OCI-M2 (cell line): ENCODE results near the gene PCSK2.

Experiments
- DNase-seq: peaks from one replicate; lab custom pipeline; 2025; ENCODE audit not compliant: unreplicated experiment; lab: John Stamatoyannopoulos, UW

The PCSK2 gene

DNA sequence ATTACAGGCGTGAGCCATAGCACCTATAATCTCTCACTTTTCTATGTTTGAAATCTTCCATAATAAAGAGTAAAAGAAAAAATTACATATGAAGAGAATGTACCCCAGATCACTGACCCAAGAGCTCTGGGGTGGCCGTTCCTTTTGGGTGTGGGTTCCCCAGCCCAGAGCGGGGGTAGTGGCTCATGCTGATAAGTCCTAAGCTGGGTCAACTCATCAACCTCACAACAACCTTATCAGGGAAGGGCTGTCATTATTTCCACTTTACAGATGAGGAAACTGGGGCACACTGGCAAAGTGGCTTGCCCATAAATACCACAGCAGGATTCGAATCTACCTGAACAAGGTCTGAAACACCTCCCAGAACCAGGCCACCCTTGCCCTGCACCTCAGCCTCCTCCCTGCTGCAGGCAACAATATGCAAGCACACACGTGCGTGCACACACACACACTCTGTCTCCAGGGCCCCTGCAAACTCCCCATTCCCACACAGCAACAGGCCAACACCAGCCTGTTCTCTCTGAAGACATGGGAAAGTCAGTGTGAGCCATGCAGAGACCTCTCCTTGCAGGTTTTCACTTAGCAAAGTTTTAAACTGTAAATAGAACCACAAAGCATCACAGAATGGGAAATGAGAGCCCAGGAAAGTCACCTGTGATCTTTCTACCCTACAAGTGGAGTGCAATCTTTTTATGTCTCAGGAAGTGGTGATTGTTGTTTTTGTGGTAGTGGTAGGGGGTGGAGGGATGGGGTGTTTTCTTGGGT, 276.6 kb downstream of the PCSK2 start:
- DNase-seq: no peak

DNA sequence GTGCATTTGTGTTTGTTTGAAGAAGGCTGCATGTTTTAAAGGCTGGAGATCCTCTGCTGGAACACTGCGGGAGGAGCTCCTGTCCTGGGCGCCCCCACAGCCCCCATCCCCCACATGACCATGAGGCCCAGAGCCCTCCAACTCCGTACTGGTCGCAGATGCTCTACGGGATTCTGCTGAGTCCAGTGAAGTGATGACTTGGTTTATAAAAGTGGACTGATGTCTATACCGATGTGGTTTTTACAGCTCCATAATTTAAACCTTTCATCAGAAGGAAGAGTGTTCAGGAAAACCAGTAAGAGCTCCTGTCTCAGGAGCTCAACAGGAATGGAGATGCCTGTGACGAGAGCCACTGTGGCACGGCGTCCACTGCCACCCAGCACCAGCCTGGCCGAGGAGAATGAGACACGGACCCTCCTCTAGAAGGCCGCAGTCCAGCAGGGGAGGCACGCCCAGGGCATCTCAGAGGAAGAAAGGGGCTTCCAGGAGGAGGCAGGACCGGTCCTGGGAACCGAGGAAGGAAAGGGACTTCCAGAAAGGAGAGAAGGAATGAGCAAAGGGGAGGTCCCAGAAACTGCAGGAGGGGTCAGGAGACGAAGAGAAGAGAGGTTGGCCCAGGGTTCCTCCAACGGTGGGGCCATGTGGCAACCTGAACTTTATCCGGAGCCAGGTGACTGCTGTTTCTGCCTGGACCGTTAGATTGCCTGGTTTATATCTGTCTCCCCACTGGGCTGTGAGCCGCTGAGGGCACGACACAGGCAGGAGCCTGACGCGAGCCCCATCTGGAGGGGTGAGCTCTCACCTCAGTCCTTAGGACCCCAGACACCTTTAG, 277.4 kb downstream of the PCSK2 start:
- peak; percentile 44 for DNase-seq

DNA sequence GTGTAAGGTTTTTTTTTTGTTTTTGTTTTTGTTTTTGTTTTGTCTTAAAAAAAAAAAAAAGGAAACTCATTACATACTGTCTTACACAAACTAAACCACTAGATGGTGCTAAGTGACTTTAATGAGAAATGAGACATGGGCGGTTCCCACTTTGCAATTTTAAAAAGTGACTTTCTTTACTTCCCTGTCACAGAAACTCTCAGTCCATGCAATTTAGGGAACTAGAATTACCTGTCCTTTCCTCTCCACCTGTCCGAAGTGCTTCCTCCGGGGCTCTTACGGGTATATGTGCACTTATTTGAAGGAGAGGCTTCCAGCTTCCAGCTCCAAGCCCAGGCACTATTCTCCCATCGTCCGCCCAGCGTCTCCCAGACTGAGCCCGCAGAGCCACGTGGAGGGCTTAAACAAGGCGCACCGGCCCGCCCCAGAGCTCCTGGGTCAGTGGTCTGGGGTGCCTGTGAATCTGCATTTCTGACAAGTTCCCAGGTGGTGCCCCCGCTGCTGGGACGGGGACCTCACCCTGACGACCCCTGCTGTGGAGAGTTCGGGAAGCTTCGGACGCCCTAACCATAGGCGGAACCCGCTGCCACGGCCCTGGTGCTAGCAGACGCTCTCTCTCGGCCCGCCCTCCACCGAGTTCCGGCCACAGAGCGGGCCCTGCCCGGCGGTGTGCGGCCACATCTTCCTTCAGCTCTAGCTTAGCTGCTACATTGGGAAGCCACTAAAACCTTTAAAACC, 278.2 kb downstream of the PCSK2 start:
- peak; percentile 62 for DNase-seq

- DNase-seq: no peak
Observed at GRCh38 chr20:17505636-17506517, 279.0 kb downstream of the PCSK2 start.

GRCh38 chr20:17507032-17507431, 280.2 kb downstream of the PCSK2 start:
- peak; percentile 30 for DNase-seq

DNA sequence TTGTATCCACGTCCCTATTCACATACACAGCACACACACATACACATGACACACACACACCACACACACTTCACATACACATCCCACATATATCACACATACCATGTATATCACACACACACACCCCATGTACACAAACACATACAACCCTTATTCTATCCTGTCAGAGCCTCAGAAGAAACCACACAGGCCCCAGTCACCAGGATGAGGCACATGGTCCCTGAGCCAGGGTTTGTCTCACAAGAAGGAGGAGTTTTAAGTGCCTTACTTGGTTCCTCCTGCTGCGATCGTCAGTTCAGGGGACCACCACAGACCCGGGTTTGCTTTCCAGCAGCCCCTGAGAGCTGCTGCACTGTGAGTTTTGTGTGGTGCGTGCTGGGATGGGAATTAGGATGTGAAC, 280.7 kb downstream of the PCSK2 start:
- DNase-seq: no peak

DNA sequence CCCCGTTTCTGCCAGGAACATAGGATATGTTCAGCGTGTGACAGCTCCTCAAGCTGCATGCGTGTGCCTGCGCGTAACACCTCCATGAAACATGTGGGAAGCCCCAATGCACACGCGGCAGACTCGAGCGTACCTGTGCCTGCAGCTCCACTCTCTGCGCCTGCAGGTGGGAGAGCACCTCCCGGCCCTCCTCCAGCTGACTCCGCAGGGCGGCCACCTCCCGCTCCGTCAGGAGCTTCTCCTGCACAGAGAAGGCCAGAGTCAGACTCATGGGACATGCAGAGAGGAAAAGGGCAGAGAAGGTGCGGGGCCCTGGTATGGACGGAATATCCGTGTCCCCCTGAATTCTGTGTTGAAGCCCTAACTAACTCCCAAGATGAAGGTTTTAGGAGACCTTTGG, 281.9 kb downstream of the PCSK2 start:
- no peak for DNase-seq

DNA sequence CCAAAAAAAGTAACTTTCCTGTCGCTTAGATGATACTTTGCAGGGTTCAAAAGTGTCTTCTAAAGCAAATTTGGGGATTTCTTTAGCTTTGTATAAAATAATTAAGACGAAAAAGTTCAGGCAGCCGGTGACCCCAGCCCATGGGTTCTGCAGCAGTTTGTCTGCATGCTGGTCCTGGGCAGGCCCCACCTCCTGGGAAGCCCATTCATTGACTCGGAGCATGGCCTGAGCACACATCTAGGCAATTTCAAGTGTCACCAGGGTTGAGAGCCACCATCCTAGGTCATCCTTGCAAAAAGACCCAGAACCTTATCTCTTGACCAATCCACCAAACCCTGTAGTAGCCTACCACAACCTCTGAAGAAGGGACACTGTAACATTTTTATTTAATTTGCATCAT, 283.7 kb downstream of the PCSK2 start:
- no peak for DNase-seq

- DNase-seq: no peak
Observed at GRCh38 chr20:17511401-17511800, 284.6 kb downstream of the PCSK2 start.

DNA sequence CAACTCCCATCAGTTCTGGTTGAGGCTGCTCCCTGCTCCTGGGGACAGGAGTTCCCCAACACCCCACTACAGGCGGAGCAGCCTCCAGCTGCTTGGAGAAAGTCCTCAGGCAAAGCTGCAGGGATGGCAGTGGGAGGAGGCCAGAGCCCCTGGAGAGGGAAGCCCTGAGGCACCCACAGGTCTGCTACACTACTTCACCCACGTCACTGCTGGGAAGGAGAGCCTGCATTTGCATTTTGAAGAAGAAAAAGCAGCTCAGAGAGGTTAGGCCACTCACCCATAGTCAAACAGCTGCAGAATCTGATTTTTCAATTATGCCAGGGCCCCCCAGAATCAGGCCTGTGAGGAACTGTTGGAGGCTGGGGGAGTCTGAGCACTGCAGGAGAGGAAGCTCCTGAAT, 287.1 kb downstream of the PCSK2 start:
- DNase-seq: no peak

GRCh38 chr20:17515053-17515452, 288.2 kb downstream of the PCSK2 start:
- no peak for DNase-seq

GRCh38 chr20:17518339-17519052, 291.7 kb downstream of the PCSK2 start:
- DNase-seq: no peak

GRCh38 chr20:17519606-17520285, 292.9 kb downstream of the PCSK2 start:
- DNase-seq: no peak

GRCh38 chr20:17520583-17520982, 293.7 kb downstream of the PCSK2 start:
- no peak for DNase-seq

- no peak for DNase-seq
Observed at GRCh38 chr20:17522528-17522927, 295.7 kb downstream of the PCSK2 start.

DNA sequence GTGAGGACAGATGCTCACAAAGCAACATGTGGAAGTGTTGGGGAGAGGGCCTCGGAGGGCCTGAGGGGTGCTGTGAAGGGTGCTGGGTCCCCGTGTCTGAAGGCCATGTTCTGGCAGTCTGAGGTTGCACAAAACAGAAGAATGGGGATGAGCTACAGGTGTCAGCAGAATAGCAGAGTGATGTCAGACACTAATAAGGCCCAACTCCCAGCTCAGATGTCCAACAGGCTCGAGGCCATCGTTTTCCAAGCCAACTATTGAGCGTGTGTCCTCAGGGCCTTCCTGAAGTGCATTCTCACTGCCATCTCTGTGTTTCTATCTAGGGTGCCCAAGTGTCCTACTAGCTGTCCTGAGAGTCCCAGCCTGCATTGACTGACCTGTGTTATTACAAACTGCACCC, 296.5 kb downstream of the PCSK2 start:
- DNase-seq: no peak

- DNase-seq: no peak
Observed at GRCh38 chr20:17524560-17524959, 297.7 kb downstream of the PCSK2 start.

DNA sequence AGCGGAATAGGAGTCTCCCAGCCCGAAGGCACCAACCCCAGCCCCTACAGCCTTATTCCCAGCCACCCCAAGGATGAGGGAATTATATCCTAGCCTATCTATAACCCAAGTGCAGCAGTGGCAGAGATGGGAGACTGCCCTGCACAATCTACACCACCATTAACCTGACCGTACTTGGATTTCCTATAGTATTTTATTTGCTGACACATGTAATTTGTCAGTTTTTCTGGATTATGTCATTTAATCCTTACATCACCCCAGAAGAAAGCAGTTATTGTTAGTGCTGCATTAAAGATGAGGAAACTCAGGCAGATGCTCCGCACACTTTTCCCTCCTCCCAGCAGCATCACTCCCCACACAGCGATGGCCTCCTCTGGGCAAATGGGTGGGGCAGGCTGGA, 298.3 kb downstream of the PCSK2 start:
- no peak for DNase-seq

DNA sequence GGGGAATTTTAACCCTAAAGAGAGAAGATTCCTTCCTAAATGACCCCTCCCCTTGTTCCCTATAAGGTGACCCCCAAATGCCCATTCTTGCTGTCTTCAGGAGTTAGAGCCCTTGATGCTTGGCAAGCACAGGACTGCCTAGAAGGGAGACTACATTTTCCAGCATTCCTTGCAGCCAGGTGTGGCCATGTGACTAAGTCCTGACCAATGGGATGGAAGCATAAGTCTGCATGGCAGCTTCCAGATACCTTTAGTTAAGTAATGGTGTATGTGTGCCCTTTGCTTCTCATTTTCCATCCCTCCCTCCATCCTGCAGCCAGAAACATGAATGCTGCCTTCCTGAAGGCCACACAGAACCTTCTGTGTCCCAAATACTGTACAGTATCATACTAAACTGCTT, 298.8 kb downstream of the PCSK2 start:
- no peak for DNase-seq

DNA sequence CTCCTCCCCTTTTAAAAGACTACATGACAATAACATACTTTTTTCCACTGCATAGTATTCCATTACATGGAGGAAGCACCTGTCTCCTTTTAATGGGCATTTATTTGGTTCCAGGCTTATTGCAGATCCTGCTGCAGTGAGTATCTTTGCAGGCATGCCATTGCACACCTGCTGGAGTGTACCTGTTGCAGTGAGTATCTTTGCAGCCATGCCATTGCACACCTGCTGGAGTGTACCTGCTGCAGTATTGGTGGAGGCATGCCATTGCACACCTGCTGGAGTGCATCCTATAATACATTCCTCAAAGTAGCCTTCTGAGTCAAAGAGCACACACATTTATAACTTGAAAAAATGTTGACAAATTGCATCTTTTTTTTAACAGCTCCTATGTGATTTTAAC, 302.7 kb downstream of the PCSK2 start:
- DNase-seq: no peak
